ENCODE results near the gene ZC2HC1C. TPM values are rescaled to one million over a fixed set of nuclear protein-coding genes. Genes with fewer than 3 reads are reported as not detected.

The ZC2HC1C gene
- total and polyA plus RNA-seq, 2 of the 13 experiments (the other 11 are each of a cell fraction or from before 2014, with no cell fraction given) = 3.3 to 3.5 TPM

- CTCF ChIA-PET (ENCODE audit: low intra/inter-chr PET ratio, low total read pairs) = no interaction called here
- in situ Hi-C loops (cut with HindIII; ENCODE audit: extremely low pct_ligation_motif_present, low pct_unique_long_range_greater_than_20kb) = no loop called here
- peaks cover 26% of the 10 kb centered on the region for H3K79me2 ChIP-seq (ENCODE audit: insufficient read depth, low read length)
- no peak overlapping the region for H3K4me3 ChIP-seq (replicated peaks in 1 of 3; ENCODE audit: insufficient read depth in 1 of 3, low read depth in 2 of 3, low read length in 3 of 3)
- no peaks in the 10 kb centered on the region for H3K9me3 ChIP-seq (ENCODE audit: low read length)
- intact Hi-C loops (cut with micrococcal nuclease; ENCODE audit: unreplicated experiment) = loop anchor here (10.0 kb wide), 1 partner anchor 62 kb away; the partner anchor contains the start of gene EIF2B2
- no peak overlapping the region for H2AFZ ChIP-seq (ENCODE audit: low read length)
- no TSS peak for BruUV-seq (replicated peaks)
- H3K27me3 ChIP-seq (ENCODE audit: control insufficient read depth in 1 of 2, insufficient read depth in 2 of 2, low read length in 2 of 2) = no peaks in the 10 kb centered on the region; a peak in 1 of 5 replicates
- TF ChIP-seq ZNF766 (CRISPR knock-in tag; IDR thresholded peaks at IDR 0.05; ENCODE audit: borderline replicate concordance) (no peak), SNAPC5 (CRISPR knock-in tag; IDR thresholded peaks at IDR 0.05; ENCODE audit: borderline replicate concordance) (no peak), ZNF234 (CRISPR knock-in tag; conservative IDR thresholded peaks at IDR 0.05) (no peak), POLR2A (IDR thresholded peaks at IDR 0.05; ENCODE audit: insufficient read depth in 1 of 2, low read depth in 2 of 2, low read length in 2 of 2) (no peak), ZNF17 (CRISPR knock-in tag; IDR thresholded peaks at IDR 0.05) (no peak)
- TF ChIP-seq, protein P1, sequence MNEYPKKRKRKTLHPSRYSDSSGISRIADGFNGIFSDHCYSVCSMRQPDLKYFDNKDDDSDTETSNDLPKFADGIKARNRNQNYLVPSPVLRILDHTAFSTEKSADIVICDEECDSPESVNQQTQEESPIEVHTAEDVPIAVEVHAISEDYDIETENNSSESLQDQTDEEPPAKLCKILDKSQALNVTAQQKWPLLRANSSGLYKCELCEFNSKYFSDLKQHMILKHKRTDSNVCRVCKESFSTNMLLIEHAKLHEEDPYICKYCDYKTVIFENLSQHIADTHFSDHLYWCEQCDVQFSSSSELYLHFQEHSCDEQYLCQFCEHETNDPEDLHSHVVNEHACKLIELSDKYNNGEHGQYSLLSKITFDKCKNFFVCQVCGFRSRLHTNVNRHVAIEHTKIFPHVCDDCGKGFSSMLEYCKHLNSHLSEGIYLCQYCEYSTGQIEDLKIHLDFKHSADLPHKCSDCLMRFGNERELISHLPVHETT (CRISPR knock-in tag; conservative IDR thresholded peaks at IDR 0.05) = no peak
- TF ChIP-seq, protein P2, sequence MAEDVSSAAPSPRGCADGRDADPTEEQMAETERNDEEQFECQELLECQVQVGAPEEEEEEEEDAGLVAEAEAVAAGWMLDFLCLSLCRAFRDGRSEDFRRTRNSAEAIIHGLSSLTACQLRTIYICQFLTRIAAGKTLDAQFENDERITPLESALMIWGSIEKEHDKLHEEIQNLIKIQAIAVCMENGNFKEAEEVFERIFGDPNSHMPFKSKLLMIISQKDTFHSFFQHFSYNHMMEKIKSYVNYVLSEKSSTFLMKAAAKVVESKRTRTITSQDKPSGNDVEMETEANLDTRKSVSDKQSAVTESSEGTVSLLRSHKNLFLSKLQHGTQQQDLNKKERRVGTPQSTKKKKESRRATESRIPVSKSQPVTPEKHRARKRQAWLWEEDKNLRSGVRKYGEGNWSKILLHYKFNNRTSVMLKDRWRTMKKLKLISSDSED (CRISPR knock-in tag; IDR thresholded peaks at IDR 0.05) = no peak
- no peaks in the 10 kb centered on the region for H4K20me1 ChIP-seq (ENCODE audit: insufficient read depth, low read length)
- FAIRE-seq (no peak), ATAC-seq (no peak), DNase-seq (ENCODE audit: low spot score) (no peak)
- no peaks in the 10 kb centered on the region for H3K36me3 ChIP-seq (replicated peaks in 1 of 2; ENCODE audit: control insufficient read depth in 1 of 2, insufficient read depth in 2 of 2, low read length in 2 of 2)
- WGBS (ENCODE audit: low lambda C conversion rate) = 91% methylated on average over 1 of the region's 1 CpG
- peak overlapping the region; percentile 98 for H3K4me2 ChIP-seq (ENCODE audit: low read depth, low read length)
- POLR2A ChIA-PET = no interaction called here
- peaks cover 56% of the 10 kb centered on the region for H3K4me1 ChIP-seq (ENCODE audit: insufficient read depth, low read length)
- peak overlapping the region; percentile 35 for H3K27ac ChIP-seq (ENCODE audit: extremely low read length, insufficient read depth, low read length)
- H3K9ac ChIP-seq (ENCODE audit: insufficient read depth, low read depth, low read length) = no peak overlapping the region
Measured at GRCh38 chr14:75067212-75067611, 2.2 kb upstream of the ZC2HC1C start.
